ENCODE measurements around the gene HEPHL1.

The HEPHL1 gene

GRCh38 chr11:94131047-94131717 is 110.0 kb downstream of the HEPHL1 start:
- no peak for DNase-seq

GRCh38 chr11:94131718-94132115 is 110.6 kb downstream of the HEPHL1 start:
- DNase-seq, result no peak

- no peak for DNase-seq
Measured at GRCh38 chr11:94132152-94132558, 111.0 kb downstream of the HEPHL1 start.

DNA sequence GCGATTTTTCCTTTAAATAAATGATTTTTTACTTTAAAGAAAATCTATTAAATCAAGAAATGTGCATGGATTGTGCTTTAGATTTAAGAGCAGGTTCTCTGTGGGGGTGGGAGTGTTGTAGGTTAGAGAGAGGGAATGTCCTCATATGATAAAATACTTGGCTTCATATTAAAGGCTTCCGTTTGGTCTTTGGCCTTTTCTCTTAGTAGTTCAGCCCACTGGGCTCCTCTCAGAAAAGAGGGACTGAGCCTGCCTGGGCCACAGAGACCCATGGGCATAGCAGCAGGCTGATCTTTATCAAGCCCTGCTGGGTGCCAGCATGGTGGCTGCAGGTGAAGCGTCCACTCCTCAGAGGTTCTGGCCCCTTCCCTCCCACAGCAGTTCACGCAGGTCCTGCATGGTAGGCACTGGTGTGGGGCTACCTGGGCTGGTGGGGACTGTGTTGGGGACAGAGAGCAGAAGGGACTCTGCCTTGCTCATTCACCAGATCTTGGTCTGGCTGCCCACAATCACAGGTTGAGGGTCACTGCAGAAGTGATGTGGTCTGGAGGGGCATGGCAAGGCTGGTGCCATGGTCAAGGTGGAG is 111.8 kb downstream of the HEPHL1 start:
- DNase-seq, result no peak

GRCh38 chr11:94133752-94134151 is 112.6 kb downstream of the HEPHL1 start:
- DNase-seq, result no peak

DNA sequence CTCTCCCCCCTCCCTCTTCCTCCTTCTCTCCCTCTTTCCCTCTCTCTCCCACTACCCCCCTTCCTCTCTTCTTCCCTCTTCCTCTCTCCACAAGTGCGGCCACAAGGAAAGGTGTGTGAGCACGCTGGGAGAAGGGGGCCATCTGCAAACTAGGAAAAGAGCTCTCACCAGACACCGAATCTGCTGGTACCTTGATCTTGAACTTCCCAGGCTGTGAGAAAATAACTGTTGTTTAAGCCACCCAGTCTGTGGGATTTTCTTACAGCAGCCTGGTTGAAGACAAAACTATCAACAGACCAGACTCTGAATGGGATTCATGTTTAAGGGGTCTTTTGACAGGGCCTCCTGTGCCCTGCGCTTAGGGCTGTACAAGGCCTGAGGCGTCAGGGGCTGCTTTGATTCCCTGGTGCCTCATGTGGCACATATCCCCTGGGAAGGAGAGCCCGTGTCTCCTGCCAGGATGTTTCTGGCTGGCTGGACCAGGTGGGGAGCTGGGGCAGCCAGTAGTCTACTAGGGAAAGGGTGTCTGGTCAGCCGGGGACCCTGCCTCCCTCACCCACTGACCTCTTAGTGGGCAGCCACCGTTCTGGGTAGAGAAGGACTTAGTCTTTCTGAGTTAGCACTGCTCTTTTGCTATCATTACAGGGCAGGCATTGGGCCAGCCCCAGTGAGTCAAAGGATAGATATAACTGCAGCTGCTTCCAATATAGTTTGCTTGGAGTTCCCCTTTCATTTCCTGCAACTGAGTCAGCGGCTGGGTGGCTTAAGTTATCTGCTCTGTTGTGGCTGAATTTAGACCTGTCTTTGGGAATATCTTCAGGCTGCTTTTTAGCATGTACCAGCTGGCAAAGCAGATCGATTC is 113.7 kb downstream of the HEPHL1 start:
- DNase-seq, result peak; percentile 51

DNA sequence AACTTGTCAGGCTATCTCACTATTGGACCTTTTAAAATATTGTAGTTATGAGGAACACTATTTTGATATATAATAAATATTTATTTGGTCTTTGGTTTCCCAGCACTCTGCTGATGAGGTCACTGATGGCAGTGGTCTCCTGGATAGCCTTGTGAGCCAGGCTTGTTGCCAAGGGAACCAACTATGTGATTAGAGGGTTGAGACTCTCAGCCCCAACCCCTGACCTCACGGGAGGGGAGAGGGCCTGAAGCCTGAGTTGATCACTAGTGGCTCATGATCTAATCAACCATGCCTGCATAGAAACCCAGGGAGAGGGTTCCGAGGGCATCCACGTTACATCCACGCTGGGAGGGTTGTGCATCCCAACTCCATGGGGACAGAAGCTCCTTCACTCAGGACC is 118.3 kb downstream of the HEPHL1 start:
- no peak for DNase-seq

DNA sequence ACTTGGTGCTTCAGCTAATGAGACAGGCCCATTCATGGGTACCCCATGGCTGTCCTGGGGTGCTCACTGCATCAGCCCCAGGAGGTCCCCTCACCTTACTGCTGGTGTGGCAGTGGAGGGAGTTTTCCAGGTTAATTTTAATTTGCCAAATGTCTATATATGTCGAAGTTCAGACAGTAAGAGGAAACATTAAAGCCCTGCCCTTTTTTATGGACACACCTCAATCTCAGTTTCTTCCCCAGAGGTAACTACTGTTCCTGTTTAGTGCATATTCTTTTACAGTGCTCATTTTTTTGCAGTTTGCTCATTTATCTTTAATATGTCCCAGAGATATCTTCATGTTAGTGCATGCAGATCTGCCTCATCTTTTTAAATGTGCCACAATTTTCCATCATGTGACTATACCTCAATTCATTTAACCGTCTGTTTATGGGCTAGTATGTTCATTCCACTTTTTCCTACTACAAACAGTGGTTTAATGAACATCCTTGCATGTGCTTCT is 119.1 kb downstream of the HEPHL1 start:
- DNase-seq, result no peak

DNA sequence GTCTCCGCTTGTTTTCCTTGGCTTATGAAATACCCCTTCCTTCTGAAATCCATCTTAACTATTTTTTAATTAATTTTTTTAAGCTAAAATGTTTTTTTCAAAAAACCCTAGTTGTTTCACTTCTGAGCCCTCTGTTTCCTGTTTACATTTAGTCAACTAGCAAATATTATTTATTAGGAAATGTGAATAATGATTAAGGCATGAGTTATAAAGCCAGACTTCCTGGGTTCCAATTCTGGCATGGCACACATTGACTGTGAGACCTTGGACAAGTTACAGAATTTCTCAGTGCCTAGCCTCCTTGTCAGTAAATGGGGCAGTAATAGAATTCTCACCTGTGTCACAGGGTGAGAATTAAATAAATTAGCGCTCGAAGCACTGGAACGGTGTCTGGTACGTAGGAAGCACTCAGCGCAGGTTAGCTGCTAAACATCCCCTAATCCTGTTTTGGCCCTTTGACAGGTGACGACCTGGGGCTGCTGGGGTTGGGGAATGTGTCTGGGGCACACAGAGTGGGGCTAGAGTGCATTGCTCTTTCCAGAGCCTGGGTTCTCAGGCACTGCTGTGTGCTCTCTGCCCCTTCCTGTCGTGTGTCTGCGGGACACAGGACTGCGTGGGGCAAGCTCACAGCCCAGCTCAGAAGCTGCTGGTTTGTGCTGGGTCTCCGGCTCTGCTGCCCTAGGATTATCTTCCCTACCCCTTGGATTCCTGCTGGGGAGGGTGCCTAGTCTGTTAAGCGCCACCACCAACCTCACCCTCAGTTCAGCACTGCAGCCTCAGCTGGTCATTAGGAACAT is 120.6 kb downstream of the HEPHL1 start:
- DNase-seq, result no peak

DNA sequence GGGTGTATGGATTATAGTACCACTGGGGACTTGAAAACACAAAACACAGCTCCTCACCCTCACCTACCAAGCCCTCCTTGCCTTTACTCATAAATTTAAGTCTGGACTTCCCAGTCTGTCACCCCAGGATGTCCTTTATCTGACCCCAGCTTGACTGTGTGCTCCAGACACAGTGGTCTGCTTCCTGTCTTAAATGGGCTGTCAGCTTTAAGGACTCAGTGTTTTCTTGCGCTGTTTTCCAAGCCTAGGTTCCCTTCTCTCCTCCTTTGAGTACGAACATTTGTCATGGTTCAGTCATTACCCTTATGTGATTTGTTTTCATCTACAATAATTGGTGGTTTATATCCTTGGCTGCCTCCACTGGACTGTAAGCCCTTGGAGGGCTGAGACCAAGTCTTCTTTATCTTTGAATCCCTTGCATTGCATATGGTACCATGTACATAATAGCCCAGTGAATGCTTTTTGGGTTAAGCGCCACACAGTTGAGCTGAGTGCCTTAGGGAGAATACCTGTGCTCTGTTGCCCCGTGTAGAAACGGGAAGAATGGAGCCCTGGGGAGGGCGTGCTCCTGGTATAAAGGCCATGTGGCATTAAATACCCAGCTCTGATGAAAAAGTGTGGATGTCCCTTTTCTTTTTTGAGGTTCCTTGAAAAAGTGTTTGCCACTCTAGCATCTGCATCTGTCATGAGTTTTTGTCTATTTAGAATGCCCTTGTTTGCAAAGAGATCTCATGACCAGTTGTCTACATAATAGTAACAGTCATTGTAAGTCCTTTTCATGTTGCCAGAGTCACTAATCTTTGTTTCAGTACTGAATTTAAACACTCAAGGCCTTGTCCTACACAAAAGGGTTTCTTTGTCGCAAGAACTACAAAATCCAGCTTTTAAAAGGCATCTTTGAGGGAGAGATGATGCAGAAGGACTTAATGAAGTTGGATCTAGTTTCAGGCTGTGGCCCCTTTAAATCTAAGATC is 121.4 kb downstream of the HEPHL1 start:
- DNase-seq, result no peak

DNA sequence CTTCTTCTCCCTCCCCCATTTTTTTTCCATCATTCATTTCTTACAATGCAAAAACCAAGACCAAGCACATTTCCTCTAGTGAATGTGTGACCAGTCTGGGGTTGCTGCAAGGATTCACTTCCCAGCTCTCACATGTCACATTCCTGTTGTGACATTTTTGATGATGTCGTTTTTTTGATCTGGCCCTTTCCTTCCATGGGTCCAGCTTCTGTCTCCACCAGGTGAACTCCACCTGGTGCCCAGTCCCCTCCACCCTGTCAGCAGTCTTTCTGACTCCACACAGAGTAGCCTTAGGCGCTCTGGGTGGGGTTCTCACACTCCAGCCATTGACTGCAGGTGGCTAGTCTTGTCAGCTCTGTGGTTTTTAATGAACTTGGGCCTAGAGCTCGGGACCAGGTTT is 123.1 kb downstream of the HEPHL1 start:
- DNase-seq, result no peak

GRCh38 chr11:94144664-94145063 is 123.5 kb downstream of the HEPHL1 start:
- no peak for DNase-seq

- DNase-seq, result no peak
Measured at GRCh38 chr11:94145431-94145830, 124.3 kb downstream of the HEPHL1 start.

- no peak for DNase-seq
Measured at GRCh38 chr11:94145916-94146315, 124.8 kb downstream of the HEPHL1 start.

GRCh38 chr11:94147433-94147845 is 126.3 kb downstream of the HEPHL1 start:
- DNase-seq, result peak; percentile 47

GRCh38 chr11:94148189-94148588 is 127.0 kb downstream of the HEPHL1 start:
- DNase-seq, result no peak

DNA sequence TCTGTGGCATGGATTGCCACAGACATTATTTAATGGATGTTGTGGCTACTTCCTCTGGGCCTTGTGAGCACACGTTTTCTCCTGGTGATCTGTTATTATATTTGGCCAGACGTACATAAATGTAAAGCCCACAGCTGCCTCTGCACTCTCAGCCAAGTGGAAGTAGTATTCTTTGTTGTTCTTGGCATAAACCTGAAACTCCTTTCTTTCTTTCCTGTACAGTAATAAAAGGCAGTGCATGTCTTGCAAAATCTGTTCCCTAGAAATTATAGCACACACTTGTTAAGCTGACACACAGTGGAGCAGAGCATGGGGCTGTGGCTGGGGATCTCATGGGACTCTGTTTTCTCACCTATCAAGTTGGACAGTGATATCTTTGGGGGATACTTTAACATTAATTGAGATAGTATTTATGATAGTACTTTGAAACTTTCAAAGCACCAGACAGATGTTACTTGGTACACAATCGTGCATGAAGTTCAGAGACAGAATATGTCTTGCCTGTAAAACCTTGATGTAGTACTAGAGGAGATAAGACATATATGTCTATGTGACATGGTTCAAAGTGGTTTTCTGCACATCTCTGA is 128.4 kb downstream of the HEPHL1 start:
- peak; percentile 22 for DNase-seq

GRCh38 chr11:94150056-94150455 is 128.9 kb downstream of the HEPHL1 start:
- no peak for DNase-seq

DNA sequence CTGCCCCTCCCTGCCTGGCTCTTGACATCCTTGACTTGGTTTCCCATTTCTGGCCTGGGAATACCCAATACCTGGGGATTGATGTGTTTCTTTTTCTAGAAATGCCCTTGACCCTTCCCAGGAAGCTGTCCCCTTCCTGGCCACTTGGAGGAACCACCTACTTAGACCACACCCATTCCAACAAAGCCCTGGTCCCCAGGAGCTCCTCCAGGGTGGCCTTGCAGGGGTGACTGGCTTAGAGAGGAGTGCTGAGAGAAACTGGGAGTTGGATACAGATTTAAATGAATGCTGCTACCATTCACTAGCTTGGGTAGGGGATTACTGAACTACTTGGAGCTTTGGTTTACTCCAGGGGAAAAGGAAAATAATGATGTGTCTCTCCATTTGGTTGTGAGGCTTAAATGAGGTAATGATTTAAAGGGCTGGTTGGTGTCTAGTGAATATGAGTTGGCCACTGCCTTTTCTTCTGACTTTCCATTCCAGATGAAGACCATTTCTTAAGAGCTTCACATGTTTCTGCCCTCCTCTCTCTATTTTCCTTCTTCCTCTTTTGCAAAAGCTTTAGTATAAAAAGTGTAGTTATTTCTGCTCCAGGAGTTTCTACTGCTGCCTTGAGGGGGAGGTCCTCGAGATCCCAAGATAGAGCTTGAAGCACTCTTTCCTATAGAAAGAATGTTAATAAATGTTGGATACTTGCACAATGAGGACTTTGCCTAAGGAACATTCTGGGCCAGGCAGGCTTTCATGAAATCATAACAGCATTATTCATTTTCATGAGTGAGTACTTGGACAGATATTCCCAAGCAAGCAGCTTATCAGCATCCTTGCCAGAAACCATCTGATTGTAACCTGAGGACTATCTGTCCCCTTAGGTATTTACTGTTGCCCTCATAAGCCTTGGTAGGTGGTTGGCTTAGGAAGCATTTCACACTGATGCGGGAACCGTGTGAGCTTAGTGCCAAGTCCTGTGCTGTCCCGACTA is 129.8 kb downstream of the HEPHL1 start:
- DNase-seq, result no peak
